ENCODE measurements around the gene NAA10.

- TF ChIP-seq CTCF (IDR thresholded peaks at IDR 0.05) (no peak), POLR2A (IDR thresholded peaks at IDR 0.05) (no peak)
Measured at GRCh38 chrX:153974726-153975286, 40.0 kb upstream of the NAA10 start.

Data from body of pancreas (tissue), 4 donors.